Cardiac muscle cell (in vitro differentiated cells and primary cell): ENCODE data around the gene IGSF1. TPM values are rescaled to one million over a fixed set of nuclear protein-coding genes. Genes with fewer than 3 reads are reported as not detected.

Experiments used
- DNase-seq, 2 donors: peaks; one replicate each; pipeline versions ENCODE4 v3.0.0 to v3.0.0-alpha.2; 2010 to 2017; ENCODE audit warnings: low read depth in 1 of 2, low spot score in 1 of 2
- H3K27ac ChIP-seq: fragments of 200-600 bp; sonication (generic); 2 replicates; pipeline ENCODE4 v1.5.1; 2016
- H3K27me3 ChIP-seq: fragments of 200-600 bp; sonication (generic); 2 replicates; pipeline ENCODE4 v1.6.0; 2016; ENCODE audit warnings: control low read depth
- H3K36me3 ChIP-seq: fragments of 200-600 bp; sonication (generic); 2 replicates; pipeline ENCODE4 v1.5.1; 2016; ENCODE audit warnings: control low read depth
- H3K4me1 ChIP-seq: fragments of 200-600 bp; sonication (generic); 2 replicates; pipeline ENCODE4 v1.8.1; 2017; ENCODE audit warnings: low read depth, mild to moderate bottlenecking, mixed run types
- H3K4me3 ChIP-seq: fragments of 200-600 bp; sonication (generic); 2 replicates; pipeline ENCODE4 v1.5.1; 2016; ENCODE audit warnings: mild to moderate bottlenecking
- H3K9me3 ChIP-seq: fragments of 200-600 bp; sonication (generic); 2 replicates; pipeline ENCODE4 v1.5.1; 2017; ENCODE audit warnings: low read depth, mild to moderate bottlenecking, control low read depth
- polyA plus RNA-seq: library from polyadenylated mRNA; unstranded; fragments of >200 nt; fragmentation: Nextera tagmentation; extraction: Ambion mirVana; gene quantifications from 2 replicates; pipeline ENCODE4 v1.2.1, GENCODE V29; 2016
- total RNA-seq: library from RNA; depleted of rRNA; stranded (reverse); fragments of >200 nt; gene quantifications from 2 replicates; pipeline ENCODE4 v1.2.3, GENCODE V29; 2016
- TF ChIP-seq, protein P1 (sequence below): IDR thresholded peaks from 2 replicates; pipeline ENCODE4 v1.5.1; 2012; ENCODE audit warnings: low read depth, mild to moderate bottlenecking, low read length

The IGSF1 gene
- total and polyA plus RNA-seq, 2 experiments from 2014 or later, result 6.5 TPM

DNA sequence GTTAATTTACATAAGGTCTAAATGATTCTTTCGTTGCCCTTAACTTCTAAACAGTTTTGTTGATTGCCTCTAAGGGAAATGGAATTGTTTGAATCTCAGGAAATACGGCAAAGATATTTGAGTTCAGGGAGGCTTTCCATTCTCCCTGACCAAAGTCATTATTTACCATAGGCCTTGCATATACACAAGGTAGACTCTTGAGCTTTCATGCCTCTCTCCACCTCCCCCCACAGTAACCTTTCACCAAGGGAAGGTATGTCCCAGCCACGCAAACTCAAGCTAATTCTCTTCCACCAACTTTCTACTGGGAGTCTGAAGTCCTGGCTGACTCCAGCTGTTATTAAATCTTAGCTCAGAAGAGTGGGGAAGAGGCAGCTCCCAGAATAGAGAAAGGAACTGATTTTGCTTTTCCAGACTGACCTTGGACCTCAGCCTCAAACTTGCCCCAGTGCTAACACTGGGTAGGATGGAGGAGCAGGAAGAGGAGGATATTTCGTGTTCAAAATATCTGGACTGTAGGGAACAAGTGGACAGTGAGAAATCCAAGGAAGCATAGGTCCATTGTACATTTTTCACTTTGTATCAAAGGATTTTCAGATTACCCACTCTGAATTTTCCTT, 1.4 kb downstream of the IGSF1 start:
- Histone ChIP-seq H3K9me3 (no peaks in the 10 kb centered on the region), H3K27ac (no peak overlapping the region), H3K4me3 (no peak overlapping the region), H3K27me3 (no peaks in the 10 kb centered on the region), H3K4me1 (no peaks in the 10 kb centered on the region), H3K36me3 (no peaks in the 10 kb centered on the region)
- TF ChIP-seq, protein P1, sequence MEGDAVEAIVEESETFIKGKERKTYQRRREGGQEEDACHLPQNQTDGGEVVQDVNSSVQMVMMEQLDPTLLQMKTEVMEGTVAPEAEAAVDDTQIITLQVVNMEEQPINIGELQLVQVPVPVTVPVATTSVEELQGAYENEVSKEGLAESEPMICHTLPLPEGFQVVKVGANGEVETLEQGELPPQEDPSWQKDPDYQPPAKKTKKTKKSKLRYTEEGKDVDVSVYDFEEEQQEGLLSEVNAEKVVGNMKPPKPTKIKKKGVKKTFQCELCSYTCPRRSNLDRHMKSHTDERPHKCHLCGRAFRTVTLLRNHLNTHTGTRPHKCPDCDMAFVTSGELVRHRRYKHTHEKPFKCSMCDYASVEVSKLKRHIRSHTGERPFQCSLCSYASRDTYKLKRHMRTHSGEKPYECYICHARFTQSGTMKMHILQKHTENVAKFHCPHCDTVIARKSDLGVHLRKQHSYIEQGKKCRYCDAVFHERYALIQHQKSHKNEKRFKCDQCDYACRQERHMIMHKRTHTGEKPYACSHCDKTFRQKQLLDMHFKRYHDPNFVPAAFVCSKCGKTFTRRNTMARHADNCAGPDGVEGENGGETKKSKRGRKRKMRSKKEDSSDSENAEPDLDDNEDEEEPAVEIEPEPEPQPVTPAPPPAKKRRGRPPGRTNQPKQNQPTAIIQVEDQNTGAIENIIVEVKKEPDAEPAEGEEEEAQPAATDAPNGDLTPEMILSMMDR, result no peak
- no peak for DNase-seq

DNA sequence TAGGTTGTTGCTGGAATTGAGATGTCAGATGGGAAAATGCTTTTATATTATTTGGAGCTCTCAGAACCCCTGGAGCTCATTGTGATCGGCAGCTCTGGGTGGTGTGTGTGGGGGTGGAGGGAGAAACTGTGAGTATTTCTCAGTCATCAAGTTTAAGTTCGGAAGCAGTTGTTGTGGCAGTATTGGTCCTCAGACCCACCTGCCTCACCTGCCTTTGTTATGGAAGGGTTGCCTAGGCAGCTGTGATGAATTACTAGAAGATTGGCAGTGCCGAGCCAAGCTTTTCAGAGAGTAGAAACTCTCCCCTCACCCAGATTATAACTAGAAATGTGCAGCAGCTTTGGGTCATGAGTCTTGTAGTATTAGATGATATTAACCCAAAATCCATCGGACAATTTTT, 9.5 kb downstream of the IGSF1 start:
- Histone ChIP-seq H3K27ac (no peak overlapping the region), H3K4me1 (no peaks in the 10 kb centered on the region), H3K9me3 (no peaks in the 10 kb centered on the region), H3K4me3 (no peak overlapping the region), H3K27me3 (no peaks in the 10 kb centered on the region), H3K36me3 (no peaks in the 10 kb centered on the region)
- no peak for DNase-seq
- TF ChIP-seq, protein P1, result no peak

DNA sequence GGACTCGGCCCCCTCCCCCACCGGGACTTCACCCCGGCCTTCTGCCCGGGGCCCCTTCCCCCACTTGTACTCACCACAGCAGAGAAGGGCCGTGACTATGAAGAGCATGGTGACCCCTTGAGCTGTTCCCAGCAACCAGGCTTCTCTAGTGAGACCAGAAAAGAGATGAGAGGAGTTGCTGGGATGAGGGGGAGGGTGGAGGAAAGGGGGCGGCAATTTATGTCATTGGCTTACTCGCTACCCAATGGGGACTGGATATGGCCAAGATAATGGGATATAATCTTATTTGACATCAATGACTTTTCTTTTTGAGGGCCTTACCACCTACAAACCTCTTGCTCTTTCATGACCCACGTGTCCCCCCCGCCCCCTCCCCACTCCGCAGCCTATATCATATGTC, 9.9 kb downstream of the IGSF1 start:
- H3K4me3 ChIP-seq, result no peak overlapping the region
- no peak for DNase-seq
- TF ChIP-seq, protein P1, result no peak

DNA sequence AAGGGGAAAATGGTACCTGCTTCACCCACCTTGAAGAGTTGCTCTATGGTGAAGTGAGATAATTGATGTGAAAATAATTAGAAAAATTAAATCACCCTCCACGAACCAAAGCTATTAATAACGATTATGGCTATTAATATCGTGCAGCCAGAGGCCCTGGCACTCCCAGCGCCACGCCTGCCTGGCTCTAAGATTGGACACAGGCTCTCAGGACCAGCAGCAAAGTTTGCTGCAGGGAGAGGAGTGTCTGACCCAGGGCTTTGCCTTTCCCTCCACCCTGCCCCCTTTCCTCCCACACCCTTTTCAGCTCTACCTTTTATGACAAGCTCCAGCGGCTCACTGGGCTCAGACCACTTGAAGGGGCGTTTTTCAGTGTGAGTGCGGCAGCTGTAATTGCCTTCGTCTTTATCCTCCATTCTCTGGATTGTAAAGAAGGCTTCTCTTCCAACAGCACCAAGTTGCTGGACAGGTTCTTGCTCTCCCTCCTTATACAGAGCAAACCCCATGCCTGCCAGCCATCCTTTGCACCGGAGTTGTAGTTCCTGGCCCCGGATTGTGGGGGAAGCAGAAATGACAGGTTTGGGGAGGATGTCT, 11.5 kb downstream of the IGSF1 start:
- Histone ChIP-seq H3K27ac (no peak overlapping the region), H3K9me3 (no peaks in the 10 kb centered on the region), H3K4me3 (no peak overlapping the region), H3K27me3 (no peaks in the 10 kb centered on the region), H3K4me1 (no peaks in the 10 kb centered on the region), H3K36me3 (no peaks in the 10 kb centered on the region)
- DNase-seq, result no peak
- TF ChIP-seq, protein P1, result no peak

More for the DNA sequence above, 9.9 kb downstream of the IGSF1 start:
- H3K4me1 ChIP-seq, result no peaks in the 10 kb centered on the region
- H3K27ac ChIP-seq, result no peak overlapping the region
- no peaks in the 10 kb centered on the region for H3K27me3 ChIP-seq
- no peaks in the 10 kb centered on the region for H3K36me3 ChIP-seq
- H3K9me3 ChIP-seq, result no peaks in the 10 kb centered on the region

DNA sequence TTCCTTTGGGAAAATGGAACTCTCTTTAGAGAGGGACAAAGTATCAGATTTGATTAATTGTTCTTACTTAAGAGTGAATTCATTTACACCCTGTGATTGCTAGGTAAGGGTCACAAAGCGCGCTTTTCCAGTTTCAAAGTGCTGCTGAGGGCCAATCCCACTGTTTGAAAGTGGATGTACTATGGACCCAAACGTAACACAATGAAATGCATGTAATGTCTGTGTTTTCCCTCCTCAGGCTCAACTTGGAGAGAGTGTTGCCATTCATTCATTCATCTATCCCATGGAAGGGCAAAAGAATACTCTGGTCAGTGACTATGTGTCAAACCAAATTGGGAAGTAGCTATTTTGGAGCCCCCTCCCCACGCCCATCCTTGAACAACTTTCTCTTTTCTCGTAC, 16.1 kb downstream of the IGSF1 start:
- Histone ChIP-seq H3K36me3 (no peaks in the 10 kb centered on the region), H3K27ac (no peak overlapping the region), H3K4me1 (peaks cover 12% of the 10 kb centered on the region), H3K4me3 (no peak overlapping the region), H3K9me3 (no peaks in the 10 kb centered on the region), H3K27me3 (no peaks in the 10 kb centered on the region)
- TF ChIP-seq, protein P1, result no peak
- DNase-seq, result no peak
